Activated CD8-positive, alpha-beta memory T cell treated with anti-CD3 and anti-CD28 coated beads, Interleukin-2, amount 10 ng/mL, durations not matched to agents 7 days and 5 days (primary cell): ENCODE measurements around the gene GATAD2A. TPM values are rescaled to one million over a fixed set of nuclear protein-coding genes. Genes with fewer than 3 reads are reported as not detected.
"Not testable (repeated sequence)": the region's sequence is repeated elsewhere in the genome, so short reads cannot be mapped to it uniquely, and the experiment has no call there.

ENCODE experiments used
- ATAC-seq: fragments of 150-1000 bp; cut with Tn5 transposase; one replicate; pipeline ENCODE4 v1.10.0; 2021; ENCODE audit warnings: moderate library complexity
- CTCF ChIA-PET: fragments of 350-600 bp; sonication (Branson Sonifier 250); formaldehyde crosslinking; loops from one replicate; lab custom pipeline; 2021; ENCODE audit warnings: antibody characterized with exemption; lab: Charles Lee
- DNase-seq: peaks from one replicate; pipeline ENCODE4 v3.0.0-alpha.2; 2020
- H3K27ac Mint-ChIP-seq: one replicate; pipeline ENCODE4 v1.8.0; 2021; ENCODE audit warnings: mild to moderate bottlenecking, mixed read lengths
- H3K27me3 Mint-ChIP-seq: one replicate; pipeline ENCODE4 v1.8.0; 2021; ENCODE audit warnings: mixed read lengths
- H3K36me3 Mint-ChIP-seq: one replicate; pipeline ENCODE4 v1.8.0; 2021; ENCODE audit warnings: mild to moderate bottlenecking, mixed read lengths
- H3K4me1 Mint-ChIP-seq: one replicate; pipeline ENCODE4 v1.8.0; 2021; ENCODE audit warnings: mixed read lengths
- H3K4me3 Mint-ChIP-seq: one replicate; pipeline ENCODE4 v1.8.0; 2021; ENCODE audit warnings: mild to moderate bottlenecking, moderate library complexity, mixed read lengths
- H3K9me3 Mint-ChIP-seq: one replicate; pipeline ENCODE4 v1.8.0; 2022; ENCODE audit warnings: low read depth, mixed read lengths
- total RNA-seq, 2 experiments: library from RNA; stranded (reverse); gene quantifications; one replicate each; pipeline ENCODE4 v1.2.3, GENCODE V29; 2021

The GATAD2A gene
- total RNA-seq, 2 experiments from 2014 or later, result 159 to 161 TPM

DNA sequence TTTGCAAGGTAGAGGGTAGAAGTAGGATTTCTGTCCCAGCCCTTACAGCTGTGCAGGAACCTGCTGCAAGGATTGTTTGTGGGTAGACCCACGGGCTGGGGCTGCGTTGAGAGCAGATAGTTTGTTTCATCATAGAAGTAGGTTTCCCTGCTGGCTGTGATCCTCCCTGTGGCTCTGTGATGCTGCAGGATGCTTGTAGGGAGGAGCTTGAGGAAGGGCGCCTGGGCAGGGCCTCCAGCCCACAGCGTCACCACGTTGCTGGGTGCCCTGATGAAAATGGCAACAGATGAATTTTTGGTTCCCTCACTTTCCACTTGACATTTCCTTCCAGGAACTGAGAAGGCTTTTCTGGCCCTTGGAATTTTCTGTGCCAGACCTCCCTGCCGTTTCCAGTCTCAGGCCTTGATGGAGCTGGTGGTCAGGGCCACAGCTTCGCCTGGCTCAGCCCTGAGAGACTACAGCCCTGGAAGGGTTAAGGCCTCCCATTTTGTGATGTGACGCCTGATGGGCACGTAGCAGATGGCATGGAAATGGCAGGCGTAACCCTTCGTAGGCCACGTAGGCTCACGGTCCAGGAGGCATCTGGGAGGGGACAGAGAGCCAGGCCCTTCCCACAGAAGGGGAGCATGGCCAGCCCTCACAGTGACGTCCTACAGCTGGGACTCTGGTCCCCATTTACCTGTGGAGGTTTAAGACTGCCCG, 42.2 kb downstream of the GATAD2A start:
- peak; percentile 54 for ATAC-seq
- peak; percentile 69 for DNase-seq
- peaks cover 83% of the 10 kb centered on the region for H3K4me1 Mint-ChIP-seq
- peak overlapping the region; percentile 86 for H3K27ac Mint-ChIP-seq
- H3K9me3 Mint-ChIP-seq, result peaks cover 3% of the 10 kb centered on the region
- peaks cover 20% of the 10 kb centered on the region for H3K36me3 Mint-ChIP-seq
- CTCF ChIA-PET, result interaction anchor here (3.2 to 5.9 kb wide), 2 partner anchors 12 to 42 kb away, joined by 15 to 36 read pairs; no protein-coding TSS in a partner anchor
- H3K4me3 Mint-ChIP-seq, result no peak overlapping the region
- no peaks in the 10 kb centered on the region for H3K27me3 Mint-ChIP-seq

DNA sequence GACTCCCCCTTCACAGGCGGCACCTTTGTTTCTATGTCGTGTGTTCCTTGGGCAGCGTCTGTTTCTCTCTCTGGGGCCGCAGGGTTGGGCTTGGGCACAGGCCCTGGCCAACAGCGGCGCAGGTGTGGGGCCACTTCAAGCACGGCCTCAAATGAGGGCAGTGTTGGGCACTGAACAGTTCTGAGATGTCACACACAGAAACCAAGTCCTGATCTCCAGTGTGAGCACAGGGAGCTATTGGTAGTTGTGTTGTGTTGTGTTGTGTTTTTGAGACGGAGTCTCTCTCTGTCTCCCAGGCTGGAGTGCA, 42.7 kb downstream of the GATAD2A start:
- peaks cover 16% of the 10 kb centered on the region for H3K36me3 Mint-ChIP-seq
- H3K9me3 Mint-ChIP-seq, result peaks cover 2% of the 10 kb centered on the region
- peak overlapping the region; percentile 11 for H3K27ac Mint-ChIP-seq
- DNase-seq (no peak), ATAC-seq (no peak)
- no peak overlapping the region for H3K4me3 Mint-ChIP-seq
- no peaks in the 10 kb centered on the region for H3K27me3 Mint-ChIP-seq
- H3K4me1 Mint-ChIP-seq, result peaks cover 84% of the 10 kb centered on the region
- CTCF ChIA-PET, result interaction anchor here (3.2 to 5.9 kb wide), 2 partner anchors 11 to 41 kb away, joined by 15 to 36 read pairs; no protein-coding TSS in a partner anchor

DNA sequence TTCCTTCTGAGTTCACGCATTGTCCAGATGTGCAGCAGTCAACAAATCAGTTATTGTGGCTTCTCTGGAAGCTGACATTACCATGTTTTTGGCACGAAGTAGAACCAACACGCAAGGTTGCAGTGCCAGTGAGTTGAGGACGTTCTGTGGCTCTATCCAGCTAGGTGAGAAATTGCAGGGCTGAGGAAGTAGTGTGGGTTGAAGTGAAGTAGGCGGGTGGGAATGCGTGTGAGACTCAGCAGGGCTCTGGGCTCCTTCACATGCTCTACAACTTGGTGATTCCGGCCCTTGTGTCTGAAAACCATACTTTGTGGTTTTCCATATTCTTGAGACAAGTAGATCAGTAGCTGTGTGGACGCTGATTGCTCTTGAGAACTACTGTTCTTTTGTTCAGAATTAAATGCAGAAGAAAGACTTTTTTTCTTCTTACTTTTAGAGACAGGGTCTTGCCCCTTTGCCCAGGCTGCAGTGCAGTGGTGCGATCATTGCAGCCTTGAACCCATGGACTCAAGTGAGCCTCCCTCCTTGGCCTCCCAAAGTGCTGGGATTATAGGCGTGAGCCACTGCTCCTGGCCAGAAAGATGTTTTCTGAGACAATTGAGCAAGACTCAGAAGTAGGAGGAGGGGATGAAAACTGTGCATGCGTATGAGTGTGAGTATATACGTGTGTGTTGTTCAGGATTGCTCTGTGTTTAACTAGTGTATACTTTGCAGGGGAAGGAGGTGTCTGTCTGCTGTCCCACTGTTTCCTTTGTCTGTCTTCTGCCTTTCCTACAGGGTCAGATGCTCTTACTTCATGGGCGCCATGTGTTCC, 46.2 kb downstream of the GATAD2A start:
- DNase-seq (peak; percentile 68), ATAC-seq (peak; percentile 74)
- Mint-ChIP-seq H3K4me1 (peaks cover 62% of the 10 kb centered on the region), H3K36me3 (peaks cover 10% of the 10 kb centered on the region), H3K27ac (peak overlapping the region; percentile 66), H3K27me3 (no peaks in the 10 kb centered on the region), H3K9me3 (no peaks in the 10 kb centered on the region), H3K4me3 (peak overlapping the region; percentile 13)
- CTCF ChIA-PET, result interaction anchor here (0.6 to 3.0 kb wide), 4 partner anchors 21 to 87 kb away, joined by 3 to 10 read pairs (median 4); no protein-coding TSS in a partner anchor

DNA sequence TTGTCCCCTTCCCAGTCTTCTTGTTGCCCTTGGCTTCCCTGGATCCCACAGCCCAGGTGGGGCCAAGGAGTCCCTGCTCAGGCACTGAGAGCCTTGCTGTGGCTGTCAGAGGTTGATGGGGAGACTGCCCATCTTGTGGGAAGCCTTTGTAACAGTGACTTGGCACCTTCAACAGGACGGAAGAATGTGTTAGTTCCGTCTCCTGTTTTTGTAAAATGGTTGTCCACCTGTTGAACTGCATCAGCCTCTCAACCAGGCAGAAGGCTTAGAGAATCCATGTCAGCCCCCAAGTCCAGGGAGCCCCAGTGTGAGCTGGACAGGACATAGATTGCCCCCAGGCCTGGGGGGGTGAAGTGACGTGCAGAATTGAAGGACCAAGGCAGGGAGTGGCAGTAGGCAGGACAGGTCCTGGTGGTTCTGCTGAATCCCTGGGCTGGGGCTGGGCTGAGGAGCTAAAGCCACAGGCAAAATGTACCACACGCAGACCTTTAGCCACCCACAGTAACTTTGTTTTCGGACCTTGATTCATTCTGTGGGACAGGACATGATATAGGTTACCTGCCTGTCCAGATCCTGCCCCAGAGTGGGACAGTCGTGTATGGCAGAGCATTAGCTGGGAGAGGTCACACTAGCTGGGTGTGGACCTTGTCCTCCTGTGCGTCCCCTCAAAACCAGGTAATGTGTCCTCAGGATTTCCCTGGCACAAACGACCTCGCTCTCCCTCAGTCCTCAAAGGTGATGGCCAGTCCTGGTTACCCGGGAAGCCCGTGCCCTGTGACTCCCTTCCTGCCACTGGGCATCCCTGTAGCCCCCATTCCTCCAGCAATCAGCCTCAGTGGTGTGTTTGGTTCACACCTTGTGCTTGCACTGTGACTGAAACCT, 47.0 kb downstream of the GATAD2A start:
- DNase-seq, result no peak
- Mint-ChIP-seq H3K4me1 (peaks cover 62% of the 10 kb centered on the region), H3K36me3 (peaks cover 8% of the 10 kb centered on the region), H3K9me3 (no peaks in the 10 kb centered on the region), H3K27ac (peak overlapping the region; percentile 66), H3K4me3 (no peak overlapping the region), H3K27me3 (no peaks in the 10 kb centered on the region)
- CTCF ChIA-PET, result interaction anchor here (1.2 to 3.0 kb wide), 2 partner anchors 20 to 38 kb away, joined by 4 to 10 read pairs; no protein-coding TSS in a partner anchor
- ATAC-seq, result no peak

DNA sequence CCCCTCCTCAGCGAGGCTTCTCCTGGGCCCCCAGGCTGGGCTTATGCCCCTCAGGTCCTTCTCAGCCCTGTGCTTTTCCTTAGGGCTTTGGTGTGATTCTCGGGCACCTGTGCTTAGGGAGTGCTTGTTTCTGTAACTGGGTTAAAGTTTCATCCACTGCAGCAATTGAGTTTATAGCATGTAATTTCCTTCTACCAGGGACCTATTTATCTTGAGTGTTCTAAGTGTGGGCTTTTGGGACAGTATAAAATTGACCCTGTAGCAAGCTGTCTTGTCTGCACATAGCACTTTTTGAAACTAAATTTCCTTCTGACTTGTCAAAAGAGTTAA, 47.6 kb downstream of the GATAD2A start:
- CTCF ChIA-PET, result interaction anchor here (3.0 kb wide), 1 partner anchor 37 kb away, joined by 10 read pairs; no protein-coding TSS in a partner anchor
- DNase-seq (no peak), ATAC-seq (no peak)
- peaks cover 62% of the 10 kb centered on the region for H3K4me1 Mint-ChIP-seq
- H3K4me3 Mint-ChIP-seq, result no peak overlapping the region
- no peaks in the 10 kb centered on the region for H3K27me3 Mint-ChIP-seq
- H3K9me3 Mint-ChIP-seq, result no peaks in the 10 kb centered on the region
- H3K36me3 Mint-ChIP-seq, result peaks cover 8% of the 10 kb centered on the region
- peak overlapping the region; percentile 43 for H3K27ac Mint-ChIP-seq

DNA sequence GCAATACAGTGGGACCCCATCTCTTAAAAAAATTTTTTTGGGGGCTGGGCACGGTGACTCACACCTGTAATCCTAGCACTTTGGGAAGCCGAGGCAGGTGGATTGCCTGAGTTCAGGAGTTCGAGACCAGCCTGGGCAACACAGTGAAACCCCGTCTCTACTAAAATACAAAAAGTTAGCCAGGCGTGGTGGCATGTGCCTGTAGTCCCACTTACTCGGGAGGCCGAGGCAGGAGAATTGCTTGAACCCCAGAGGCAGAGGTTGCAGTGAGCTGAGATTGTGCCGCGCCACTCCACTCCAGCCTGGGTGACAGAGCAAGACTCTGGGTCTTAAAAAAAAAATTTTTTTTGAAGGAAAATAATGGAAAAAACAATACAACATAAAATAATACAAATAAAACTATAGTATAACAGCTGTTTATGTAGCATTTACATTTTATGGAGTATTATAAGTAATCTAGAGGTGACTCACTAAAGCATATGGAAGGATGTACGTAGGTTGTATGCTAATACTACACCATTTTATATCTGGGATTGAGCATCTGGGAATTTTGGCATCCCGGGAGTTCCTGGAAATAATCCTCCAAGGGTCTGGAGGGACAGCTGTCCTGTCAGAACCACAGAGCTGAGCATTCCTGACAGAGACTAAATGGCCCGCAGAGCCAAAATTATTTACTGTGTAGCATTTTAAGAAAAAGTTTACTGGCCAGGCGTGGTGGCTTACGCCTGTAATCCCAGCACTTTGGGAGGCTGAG, 49.9 kb downstream of the GATAD2A start:
- H3K4me1 Mint-ChIP-seq, result peaks cover 69% of the 10 kb centered on the region
- H3K27me3 Mint-ChIP-seq, H3K27ac Mint-ChIP-seq, DNase-seq, H3K9me3 Mint-ChIP-seq, H3K4me3 Mint-ChIP-seq, ATAC-seq: not testable (repeated sequence)
- peaks cover 10% of the 10 kb centered on the region for H3K36me3 Mint-ChIP-seq
- CTCF ChIA-PET, result interaction anchor here (0.9 kb wide), 1 partner anchor 88 kb away, joined by 3 read pairs; no protein-coding TSS in a partner anchor

DNA sequence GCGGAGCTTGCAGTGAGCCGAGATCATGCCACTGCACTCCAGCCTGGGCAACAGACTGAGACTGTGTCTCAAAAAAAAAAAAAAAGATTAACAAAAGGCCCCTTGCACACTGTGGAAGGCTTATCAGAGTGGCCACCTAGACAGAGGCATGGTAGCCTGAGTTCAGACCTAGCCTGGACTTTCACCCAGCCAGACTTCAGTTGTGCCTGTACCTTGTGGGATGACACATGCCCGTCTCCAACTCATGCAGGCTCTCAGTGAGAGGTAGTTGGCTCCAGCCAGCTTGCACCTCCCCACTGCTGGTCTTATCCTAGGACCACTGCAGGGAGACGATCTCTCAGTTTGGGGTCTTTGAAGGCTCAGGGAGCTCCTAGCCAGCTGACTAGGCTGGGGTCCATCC, 52.2 kb downstream of the GATAD2A start:
- Mint-ChIP-seq H3K27me3 (no peaks in the 10 kb centered on the region), H3K4me3 (no peak overlapping the region), H3K27ac (peak overlapping the region; percentile 90), H3K36me3 (peaks cover 10% of the 10 kb centered on the region), H3K9me3 (no peaks in the 10 kb centered on the region), H3K4me1 (peaks cover 73% of the 10 kb centered on the region)
- CTCF ChIA-PET, result interaction anchor here (1.7 to 3.9 kb wide), 4 partner anchors 9 to 51 kb away, joined by 5 to 24 read pairs (median 12); no protein-coding TSS in a partner anchor
- DNase-seq (no peak), ATAC-seq (no peak)

DNA sequence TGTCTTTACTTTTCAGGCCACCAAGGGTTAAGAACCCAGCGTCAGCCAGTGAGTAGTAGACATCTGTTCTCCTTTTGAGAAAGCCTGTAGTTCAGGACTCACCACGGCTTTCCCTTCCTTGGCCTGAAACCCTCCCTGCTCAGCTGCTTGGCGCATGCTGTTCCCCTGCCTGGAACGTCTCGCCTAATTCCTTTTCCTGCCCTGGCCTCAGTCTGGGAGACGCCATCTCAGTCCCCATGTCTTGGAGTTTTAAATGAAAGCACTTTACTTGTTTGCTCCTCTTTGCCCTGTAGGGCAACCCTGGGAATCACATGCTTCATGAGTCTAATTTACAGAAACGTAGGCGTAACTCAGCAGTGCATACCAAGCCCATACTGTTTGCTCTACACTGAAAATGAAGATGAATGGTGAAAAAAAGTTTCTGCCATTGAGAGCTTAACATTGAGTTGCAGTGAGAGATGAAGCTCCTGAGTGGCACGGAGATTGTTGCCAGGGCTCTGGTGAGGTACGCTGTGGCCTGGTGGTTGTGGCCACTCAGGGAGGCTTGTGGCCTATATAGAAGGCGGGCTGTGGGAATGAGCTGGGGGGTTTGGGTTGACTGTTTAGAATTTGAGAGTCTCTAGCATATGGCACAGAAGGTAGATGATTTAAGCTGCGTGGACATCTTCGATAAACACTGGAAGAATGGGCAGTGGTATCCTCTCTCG, 52.8 kb downstream of the GATAD2A start:
- Mint-ChIP-seq H3K4me3 (peak overlapping the region; percentile 68), H3K36me3 (peaks cover 14% of the 10 kb centered on the region), H3K9me3 (no peaks in the 10 kb centered on the region), H3K27ac (peak overlapping the region; percentile 90), H3K27me3 (no peaks in the 10 kb centered on the region), H3K4me1 (peaks cover 73% of the 10 kb centered on the region)
- CTCF ChIA-PET, result interaction anchor here (0.8 to 3.9 kb wide), 7 partner anchors 10 to 51 kb away, joined by 3 to 24 read pairs (median 5); no protein-coding TSS in a partner anchor
- no peak for ATAC-seq
- DNase-seq, result no peak

DNA sequence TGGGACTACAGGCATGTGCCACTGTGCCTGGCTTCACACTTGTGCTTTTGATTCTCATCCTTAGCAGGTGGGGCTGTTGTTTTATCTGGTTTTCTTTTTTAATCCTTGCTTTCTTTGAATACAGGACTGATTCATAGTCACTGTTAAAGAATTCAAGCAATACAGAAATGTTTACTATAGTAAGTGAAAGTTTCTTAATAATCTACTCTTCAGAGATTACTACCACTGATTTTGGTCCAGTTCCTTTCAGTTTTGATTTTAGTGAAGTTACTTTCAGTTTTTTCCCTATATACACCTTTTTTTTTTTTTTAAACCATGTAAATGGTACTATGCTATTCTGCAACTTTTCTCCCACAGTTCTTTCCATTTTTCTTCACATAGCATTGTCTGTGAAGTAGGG, 53.6 kb downstream of the GATAD2A start:
- Mint-ChIP-seq H3K27me3 (no peaks in the 10 kb centered on the region), H3K9me3 (no peaks in the 10 kb centered on the region), H3K27ac (peak overlapping the region; percentile 90), H3K4me3 (peak overlapping the region; percentile 68), H3K36me3 (peaks cover 12% of the 10 kb centered on the region), H3K4me1 (peaks cover 71% of the 10 kb centered on the region)
- CTCF ChIA-PET, result interaction anchor here (0.8 to 3.9 kb wide), 10 partner anchors 10 to 91 kb away, joined by 3 to 24 read pairs (median 6); partner anchors contain the start of gene GATAD2A
- peak; percentile 10 for ATAC-seq
- no peak for DNase-seq

DNA sequence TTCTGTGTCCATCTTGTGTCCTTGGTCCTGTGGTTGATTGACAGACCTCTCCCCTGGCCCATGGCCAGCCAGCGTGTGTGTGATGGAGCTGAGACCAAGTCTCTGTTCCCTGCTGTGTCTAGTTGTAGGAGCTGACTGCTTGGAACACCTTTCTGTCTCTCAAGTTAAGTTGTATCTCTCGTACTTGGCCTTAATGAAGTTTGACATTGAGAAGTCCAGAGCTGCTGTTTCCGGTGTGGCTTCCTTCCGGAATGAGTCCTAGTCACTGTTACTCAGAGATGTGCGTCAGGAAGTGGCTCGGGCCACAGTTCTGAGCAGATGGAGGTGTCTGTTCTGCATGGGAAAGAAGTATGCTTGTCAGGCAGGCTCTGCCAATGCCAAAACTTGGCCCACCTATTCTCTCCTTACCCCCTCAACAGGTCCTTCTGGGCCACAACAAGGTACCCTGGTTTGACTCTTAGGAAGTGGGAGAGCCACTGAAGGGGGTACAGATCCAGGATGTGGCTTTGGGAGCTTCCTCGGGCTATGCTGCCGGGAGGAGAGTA, 54.3 kb downstream of the GATAD2A start:
- Mint-ChIP-seq H3K4me1 (peaks cover 73% of the 10 kb centered on the region), H3K4me3 (peak overlapping the region; percentile 68), H3K27me3 (no peaks in the 10 kb centered on the region), H3K27ac (peak overlapping the region; percentile 90), H3K9me3 (no peaks in the 10 kb centered on the region), H3K36me3 (peaks cover 17% of the 10 kb centered on the region)
- CTCF ChIA-PET, result interaction anchor here (0.9 to 3.9 kb wide), 9 partner anchors 11 to 92 kb away, joined by 3 to 24 read pairs (median 4); partner anchors contain the start of gene GATAD2A
- DNase-seq (peak; percentile 89), ATAC-seq (peak; percentile 73)

DNA sequence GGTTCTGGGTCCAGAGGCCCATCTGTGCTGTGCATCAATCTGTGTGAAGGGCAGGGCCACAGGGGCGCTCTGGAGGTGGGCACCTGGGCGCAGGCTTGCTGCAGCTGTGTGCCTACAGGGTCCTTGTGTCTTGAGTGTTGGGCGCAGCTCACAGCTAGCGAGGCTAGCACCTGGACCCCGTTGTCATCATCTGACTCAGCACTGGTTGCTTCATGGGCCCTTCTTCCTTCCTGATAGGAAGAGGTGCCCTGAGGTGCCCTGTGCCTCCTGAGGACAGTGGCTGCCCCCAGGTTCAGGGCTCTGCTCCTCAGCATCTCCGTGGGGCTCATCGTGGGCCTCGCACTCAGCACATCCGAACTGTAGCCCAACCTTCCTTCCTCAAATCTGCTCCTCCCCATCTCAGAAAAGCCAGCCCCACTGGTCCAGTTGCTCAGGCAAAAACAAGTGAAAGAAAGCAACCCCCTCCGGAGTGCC, 54.8 kb downstream of the GATAD2A start:
- Mint-ChIP-seq H3K9me3 (no peaks in the 10 kb centered on the region), H3K27me3 (no peaks in the 10 kb centered on the region), H3K4me1 (peaks cover 76% of the 10 kb centered on the region), H3K36me3 (peaks cover 21% of the 10 kb centered on the region), H3K4me3 (peak overlapping the region; percentile 68), H3K27ac (peak overlapping the region; percentile 90)
- CTCF ChIA-PET, result interaction anchor here (0.9 to 3.9 kb wide), 7 partner anchors 12 to 93 kb away, joined by 3 to 24 read pairs (median 6); partner anchors contain the start of gene GATAD2A
- ATAC-seq (peak; percentile 62), DNase-seq (peak; percentile 76)
